Measurements from ENCODE around the gene PKIG.
A peak's percentile ranks its signal among the peaks of the same experiment; 100 is the strongest.

The PKIG gene

DNA sequence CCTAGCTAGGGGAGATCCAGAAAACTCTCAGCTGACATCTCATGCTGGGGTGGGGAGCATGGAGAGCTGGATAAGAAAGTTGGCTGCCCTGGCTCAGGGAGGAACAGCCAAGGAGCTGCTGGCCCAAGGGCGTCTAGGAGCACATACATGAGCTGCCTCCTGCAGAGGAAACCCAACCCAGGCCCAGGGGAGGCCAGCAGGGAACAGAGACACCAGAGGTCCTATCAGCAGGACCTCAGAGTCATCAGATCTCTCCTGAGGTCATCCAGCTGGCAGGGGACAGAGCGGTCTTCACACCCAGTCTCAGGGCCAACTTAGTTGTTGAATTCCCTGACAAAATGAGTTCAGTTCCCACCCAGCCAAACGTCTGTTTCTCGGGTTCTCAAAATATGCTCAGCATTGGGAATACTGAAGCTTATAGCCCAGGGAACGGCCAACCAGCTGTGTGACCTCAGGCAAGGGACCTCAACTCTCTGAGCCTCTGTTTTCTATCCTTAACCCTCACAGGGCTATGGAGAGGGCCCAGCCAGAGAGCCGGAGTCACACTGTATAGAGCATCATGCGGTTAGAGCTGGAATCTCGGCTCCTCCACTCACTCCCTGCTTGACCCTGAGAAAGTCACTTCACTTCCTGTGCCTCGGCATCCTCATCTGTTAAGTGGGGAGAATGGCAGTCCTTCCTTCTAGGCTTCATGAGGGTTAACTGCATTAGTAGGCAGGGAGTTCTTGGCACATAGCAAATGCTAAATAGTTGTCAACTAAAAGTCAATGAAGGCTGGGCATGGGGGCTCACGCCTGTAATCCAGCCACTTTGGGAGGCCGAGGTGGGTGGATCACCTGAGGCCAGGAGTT is 55.4 kb downstream of the PKIG start:
- TF ChIP-seq GABPA (IDR thresholded peaks at IDR 0.05; ENCODE audit: low read depth) (no peak), POLR2AphosphoS5 (IDR thresholded peaks at IDR 0.05; ENCODE audit: low read depth) (no peak), SPI1 (IDR thresholded peaks at IDR 0.05; ENCODE audit: borderline replicate concordance, low read depth) (no peak)
- TF ChIP-seq, protein P1, sequence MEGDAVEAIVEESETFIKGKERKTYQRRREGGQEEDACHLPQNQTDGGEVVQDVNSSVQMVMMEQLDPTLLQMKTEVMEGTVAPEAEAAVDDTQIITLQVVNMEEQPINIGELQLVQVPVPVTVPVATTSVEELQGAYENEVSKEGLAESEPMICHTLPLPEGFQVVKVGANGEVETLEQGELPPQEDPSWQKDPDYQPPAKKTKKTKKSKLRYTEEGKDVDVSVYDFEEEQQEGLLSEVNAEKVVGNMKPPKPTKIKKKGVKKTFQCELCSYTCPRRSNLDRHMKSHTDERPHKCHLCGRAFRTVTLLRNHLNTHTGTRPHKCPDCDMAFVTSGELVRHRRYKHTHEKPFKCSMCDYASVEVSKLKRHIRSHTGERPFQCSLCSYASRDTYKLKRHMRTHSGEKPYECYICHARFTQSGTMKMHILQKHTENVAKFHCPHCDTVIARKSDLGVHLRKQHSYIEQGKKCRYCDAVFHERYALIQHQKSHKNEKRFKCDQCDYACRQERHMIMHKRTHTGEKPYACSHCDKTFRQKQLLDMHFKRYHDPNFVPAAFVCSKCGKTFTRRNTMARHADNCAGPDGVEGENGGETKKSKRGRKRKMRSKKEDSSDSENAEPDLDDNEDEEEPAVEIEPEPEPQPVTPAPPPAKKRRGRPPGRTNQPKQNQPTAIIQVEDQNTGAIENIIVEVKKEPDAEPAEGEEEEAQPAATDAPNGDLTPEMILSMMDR (IDR thresholded peaks at IDR 0.05; ENCODE audit: insufficient read depth, low read length), result no peak
- TF ChIP-seq, protein P2, sequence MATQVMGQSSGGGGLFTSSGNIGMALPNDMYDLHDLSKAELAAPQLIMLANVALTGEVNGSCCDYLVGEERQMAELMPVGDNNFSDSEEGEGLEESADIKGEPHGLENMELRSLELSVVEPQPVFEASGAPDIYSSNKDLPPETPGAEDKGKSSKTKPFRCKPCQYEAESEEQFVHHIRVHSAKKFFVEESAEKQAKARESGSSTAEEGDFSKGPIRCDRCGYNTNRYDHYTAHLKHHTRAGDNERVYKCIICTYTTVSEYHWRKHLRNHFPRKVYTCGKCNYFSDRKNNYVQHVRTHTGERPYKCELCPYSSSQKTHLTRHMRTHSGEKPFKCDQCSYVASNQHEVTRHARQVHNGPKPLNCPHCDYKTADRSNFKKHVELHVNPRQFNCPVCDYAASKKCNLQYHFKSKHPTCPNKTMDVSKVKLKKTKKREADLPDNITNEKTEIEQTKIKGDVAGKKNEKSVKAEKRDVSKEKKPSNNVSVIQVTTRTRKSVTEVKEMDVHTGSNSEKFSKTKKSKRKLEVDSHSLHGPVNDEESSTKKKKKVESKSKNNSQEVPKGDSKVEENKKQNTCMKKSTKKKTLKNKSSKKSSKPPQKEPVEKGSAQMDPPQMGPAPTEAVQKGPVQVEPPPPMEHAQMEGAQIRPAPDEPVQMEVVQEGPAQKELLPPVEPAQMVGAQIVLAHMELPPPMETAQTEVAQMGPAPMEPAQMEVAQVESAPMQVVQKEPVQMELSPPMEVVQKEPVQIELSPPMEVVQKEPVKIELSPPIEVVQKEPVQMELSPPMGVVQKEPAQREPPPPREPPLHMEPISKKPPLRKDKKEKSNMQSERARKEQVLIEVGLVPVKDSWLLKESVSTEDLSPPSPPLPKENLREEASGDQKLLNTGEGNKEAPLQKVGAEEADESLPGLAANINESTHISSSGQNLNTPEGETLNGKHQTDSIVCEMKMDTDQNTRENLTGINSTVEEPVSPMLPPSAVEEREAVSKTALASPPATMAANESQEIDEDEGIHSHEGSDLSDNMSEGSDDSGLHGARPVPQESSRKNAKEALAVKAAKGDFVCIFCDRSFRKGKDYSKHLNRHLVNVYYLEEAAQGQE (IDR thresholded peaks at IDR 0.05; ENCODE audit: insufficient replicate concordance, low read depth), result no peak
- Histone ChIP-seq H3K27me3 (ENCODE audit: insufficient read depth, poor library complexity, severe bottlenecking) (no peaks in the 10 kb centered on the region), H3K27ac (replicated peaks) (no peak overlapping the region), H3K4me3 (replicated peaks; ENCODE audit: insufficient read depth, low read length) (no peak overlapping the region)
- no peak for DNase-seq (ENCODE audit: low read depth in 1 of 2, low spot score in 1 of 2)

DNA sequence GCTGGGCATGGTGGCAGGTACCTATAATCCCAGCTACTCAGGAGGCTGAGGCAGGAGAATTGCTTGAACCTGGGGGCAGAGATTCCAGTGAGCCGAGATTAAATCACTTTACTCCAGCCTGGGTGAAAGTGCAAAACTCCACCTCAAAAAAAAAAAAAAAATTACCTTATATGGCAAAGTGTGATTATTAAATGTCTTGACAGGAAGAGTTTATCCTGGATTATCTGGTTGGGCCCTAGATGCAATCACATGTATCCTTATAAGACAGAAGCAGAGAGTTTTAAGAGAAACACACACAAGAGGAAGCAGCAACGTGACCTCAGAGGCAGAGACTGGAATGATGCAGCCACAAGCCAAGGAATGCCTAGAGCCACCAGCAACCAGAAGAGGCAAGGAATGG is 58.1 kb downstream of the PKIG start:
- TF ChIP-seq, protein P1 (IDR thresholded peaks at IDR 0.05; ENCODE audit: insufficient read depth, low read length), result no peak
- TF ChIP-seq, protein P2 (IDR thresholded peaks at IDR 0.05; ENCODE audit: insufficient replicate concordance, low read depth), result no peak
- no peak for TF ChIP-seq GABPA (IDR thresholded peaks at IDR 0.05; ENCODE audit: low read depth)
- no peak for TF ChIP-seq POLR2AphosphoS5 (IDR thresholded peaks at IDR 0.05; ENCODE audit: low read depth)
- no peak for TF ChIP-seq SPI1 (IDR thresholded peaks at IDR 0.05; ENCODE audit: borderline replicate concordance, low read depth)
- no peak overlapping the region for H3K4me3 ChIP-seq (replicated peaks; ENCODE audit: insufficient read depth, low read length)
- no peaks in the 10 kb centered on the region for H3K27me3 ChIP-seq (ENCODE audit: insufficient read depth, poor library complexity, severe bottlenecking)
- DNase-seq (ENCODE audit: low read depth in 1 of 2, low spot score in 1 of 2), result no peak
- H3K27ac ChIP-seq (replicated peaks), result peak overlapping the region; percentile 88

DNA sequence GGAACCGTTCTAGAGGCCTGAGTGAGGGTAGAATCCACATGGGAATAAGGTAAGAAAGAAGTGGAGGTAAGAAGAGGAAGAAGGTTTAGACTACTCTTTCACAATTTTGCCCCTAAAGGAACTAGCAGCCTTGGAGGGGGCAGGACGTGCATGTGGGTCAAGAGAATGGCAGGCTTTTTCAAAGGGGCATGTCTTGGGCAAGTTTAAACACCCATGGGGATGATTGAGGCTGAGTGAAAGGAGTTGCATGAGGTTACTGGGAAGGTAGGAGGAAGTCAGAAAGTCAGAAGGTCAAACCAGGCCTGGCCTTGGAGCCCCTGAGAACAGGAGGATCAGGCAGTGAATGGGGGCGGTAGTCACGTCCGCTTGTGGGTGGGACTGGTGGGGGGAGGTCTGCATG is 58.9 kb downstream of the PKIG start:
- Histone ChIP-seq H3K27me3 (ENCODE audit: insufficient read depth, poor library complexity, severe bottlenecking) (no peaks in the 10 kb centered on the region), H3K4me3 (replicated peaks; ENCODE audit: insufficient read depth, low read length) (no peak overlapping the region), H3K27ac (replicated peaks) (peak overlapping the region; percentile 88)
- TF ChIP-seq, protein P2 (IDR thresholded peaks at IDR 0.05; ENCODE audit: insufficient replicate concordance, low read depth), result no peak
- TF ChIP-seq GABPA (IDR thresholded peaks at IDR 0.05; ENCODE audit: low read depth), result no peak
- TF ChIP-seq, protein P1 (IDR thresholded peaks at IDR 0.05; ENCODE audit: insufficient read depth, low read length), result no peak
- TF ChIP-seq POLR2AphosphoS5 (IDR thresholded peaks at IDR 0.05; ENCODE audit: low read depth), result no peak
- TF ChIP-seq SPI1 (IDR thresholded peaks at IDR 0.05; ENCODE audit: borderline replicate concordance, low read depth), result peak; percentile 28; the same call in 1 of the 2 replicates
- peak; percentile 77 to 79 for DNase-seq (ENCODE audit: low read depth in 1 of 2, low spot score in 1 of 2)

All from HL-60 (cell line).